AG09319 (cell line): ENCODE results near the gene SH3TC1.

Experiments used
- DNase-seq: peaks from one replicate; pipeline ENCODE4 v3.0.0-alpha.2; 2010; ENCODE audit warnings: low read depth; ENCODE audit errors: extremely low read depth
- CTCF ChIP-seq: IDR thresholded peaks from 2 replicates; pipeline ENCODE4 v1.5.1; 2011; ENCODE audit warnings: low read depth, mild to moderate bottlenecking, inconsistent platforms, low read length, moderate library complexity

Gene SH3TC1

GRCh38 chr4:8185930-8186329, 13.2 kb upstream of the SH3TC1 start:
- no peak for TF ChIP-seq CTCF
- no peak for DNase-seq

- no peak for DNase-seq
- TF ChIP-seq CTCF, result no peak
Observed at GRCh38 chr4:8188085-8188484, 11.0 kb upstream of the SH3TC1 start.

GRCh38 chr4:8188743-8189550, 10.1 kb upstream of the SH3TC1 start:
- no peak for TF ChIP-seq CTCF
- no peak for DNase-seq

- no peak for DNase-seq
- TF ChIP-seq CTCF, result no peak
Observed at GRCh38 chr4:8189551-8190466, 9.3 kb upstream of the SH3TC1 start.

- TF ChIP-seq CTCF, result no peak
- no peak for DNase-seq
Observed at GRCh38 chr4:8191136-8191747, 7.8 kb upstream of the SH3TC1 start.

- no peak for DNase-seq
- peak; percentile 22 for TF ChIP-seq CTCF
Observed at GRCh38 chr4:8192748-8193738, 6.0 kb upstream of the SH3TC1 start.
